Fibroblast of the aortic adventitia (primary cell): ENCODE data around the gene ZNF710. TPM values are rescaled to one million over a fixed set of nuclear protein-coding genes. Genes with fewer than 3 reads are reported as not detected.
A peak's percentile ranks its signal among the peaks of the same experiment; 100 is the strongest.

Source experiments
- DNase-seq: peaks from one replicate; pipeline ENCODE4 v3.0.0-alpha.2; 2010; ENCODE audit warnings: low read depth
- H3K4me3 ChIP-seq: 2 replicates; pipeline ENCODE4 v1.5.1; 2011; ENCODE audit warnings: low read depth, mild to moderate bottlenecking, control low read depth, low read length, moderate library complexity
- CTCF ChIP-seq: IDR thresholded peaks from 2 replicates; pipeline ENCODE4 v1.5.1; 2011; ENCODE audit warnings: mild to moderate bottlenecking, low read length, control low read depth, inconsistent platforms; ENCODE audit not compliant: insufficient read depth
- total RNA-seq: library from RNA; depleted of rRNA; stranded (reverse); fragments of >200 nt; gene quantifications from 2 replicates; pipeline ENCODE4 v1.2.3, GENCODE V29; 2012; ENCODE audit warnings: low replicate concordance

The ZNF710 gene
- total RNA-seq, 1 donor, result 8.7 TPM

GRCh38 chr15:90046911-90047392, 45.8 kb downstream of the ZNF710 start:
- no peak overlapping the region for H3K4me3 ChIP-seq
- TF ChIP-seq CTCF, result no peak
- DNase-seq, result no peak

- no peak overlapping the region for H3K4me3 ChIP-seq
- TF ChIP-seq CTCF, result no peak
- peak; percentile 36 for DNase-seq
These were observed 46.9 kb downstream of the ZNF710 start for GRCh38 chr15:90047956-90048575.

- DNase-seq, result no peak
- TF ChIP-seq CTCF, result no peak
These were observed 47.9 kb downstream of the ZNF710 start for GRCh38 chr15:90049030-90049429.

GRCh38 chr15:90049666-90050604, 48.8 kb downstream of the ZNF710 start:
- no peak overlapping the region for H3K4me3 ChIP-seq
- no peak for TF ChIP-seq CTCF
- DNase-seq, result no peak

More at GRCh38 chr15:90049030-90049429, 47.9 kb downstream of the ZNF710 start:
- no peak overlapping the region for H3K4me3 ChIP-seq

GRCh38 chr15:90051874-90052273, 50.8 kb downstream of the ZNF710 start:
- H3K4me3 ChIP-seq, result no peak overlapping the region
- DNase-seq, result no peak
- no peak for TF ChIP-seq CTCF

- DNase-seq, result no peak
These were observed 52.8 kb downstream of the ZNF710 start for GRCh38 chr15:90053685-90054466.

More at GRCh38 chr15:90053685-90054466, 52.8 kb downstream of the ZNF710 start:
- no peak overlapping the region for H3K4me3 ChIP-seq
- TF ChIP-seq CTCF, result no peak
